DMS53 (cell line): ENCODE measurements around the gene PPP2R2B.
"Not testable (repeated sequence)": the region's sequence is repeated elsewhere in the genome, so short reads cannot be mapped to it uniquely, and the experiment has no call there.

ENCODE experiments used
- DNase-seq: peaks from one replicate; lab custom pipeline; 2025; lab: John Stamatoyannopoulos, UW

Gene PPP2R2B

GRCh38 chr5:146652547-146652946, 226.0 kb downstream of the PPP2R2B start:
- no peak for DNase-seq

- no peak for DNase-seq
Observed at GRCh38 chr5:146647656-146648199, 230.8 kb downstream of the PPP2R2B start.

GRCh38 chr5:146646441-146646840, 232.1 kb downstream of the PPP2R2B start:
- no peak for DNase-seq

- DNase-seq = peak; percentile 53
Observed at GRCh38 chr5:146645342-146645741, 233.2 kb downstream of the PPP2R2B start.

GRCh38 chr5:146644831-146645230, 233.7 kb downstream of the PPP2R2B start:
- DNase-seq = peak; percentile 55

GRCh38 chr5:146643776-146644175, 234.8 kb downstream of the PPP2R2B start:
- no peak for DNase-seq

GRCh38 chr5:146642410-146642809, 236.1 kb downstream of the PPP2R2B start:
- DNase-seq = no peak

- DNase-seq = no peak
Observed at GRCh38 chr5:146641941-146642340, 236.6 kb downstream of the PPP2R2B start.

- peak; percentile 21 for DNase-seq
Observed at GRCh38 chr5:146640285-146640896, 238.2 kb downstream of the PPP2R2B start.

GRCh38 chr5:146635443-146635842, 243.1 kb downstream of the PPP2R2B start:
- DNase-seq = no peak

GRCh38 chr5:146633323-146633764, 245.2 kb downstream of the PPP2R2B start:
- DNase-seq = no peak

GRCh38 chr5:146632620-146633322, 245.8 kb downstream of the PPP2R2B start:
- DNase-seq = no peak

GRCh38 chr5:146630472-146630871, 248.1 kb downstream of the PPP2R2B start:
- DNase-seq = peak; percentile 31

GRCh38 chr5:146628950-146629349, 249.6 kb downstream of the PPP2R2B start:
- DNase-seq = no peak

GRCh38 chr5:146626936-146627335, 251.6 kb downstream of the PPP2R2B start:
- no peak for DNase-seq

GRCh38 chr5:146624179-146624578, 254.4 kb downstream of the PPP2R2B start:
- no peak for DNase-seq

- no peak for DNase-seq
Observed at GRCh38 chr5:146623666-146624065, 254.9 kb downstream of the PPP2R2B start.

- no peak for DNase-seq
Observed at GRCh38 chr5:146623009-146623408, 255.5 kb downstream of the PPP2R2B start.

GRCh38 chr5:146622391-146622790, 256.2 kb downstream of the PPP2R2B start:
- peak; percentile 49 for DNase-seq

GRCh38 chr5:146620669-146621051, 257.9 kb downstream of the PPP2R2B start:
- peak; percentile 5 for DNase-seq

GRCh38 chr5:146620031-146620668, 258.4 kb downstream of the PPP2R2B start:
- DNase-seq = no peak

GRCh38 chr5:146618434-146618833, 260.1 kb downstream of the PPP2R2B start:
- no peak for DNase-seq

- not testable (repeated sequence) for DNase-seq
Observed at GRCh38 chr5:146609731-146610130, 268.8 kb downstream of the PPP2R2B start.
